HEK293T (cell line): Measurements from ENCODE around the gene ABCC10.
A peak's percentile ranks its signal among the peaks of the same experiment; 100 is the strongest.
"Not testable (repeated sequence)": the region's sequence is repeated elsewhere in the genome, so short reads cannot be mapped to it uniquely, and the experiment has no call there.

ENCODE experiments used
- CTCF ChIA-PET: fragments of 350-600 bp; formaldehyde crosslinking; extraction: SDS; loops from one replicate; lab custom pipeline; 2021; ENCODE audit warnings: antibody characterized with exemption, inconsistent platforms; lab: Yijun Ruan, JAX
- POLR2A ChIA-PET: fragments of 350-600 bp; formaldehyde crosslinking; extraction: SDS; loops from one replicate; lab custom pipeline; 2020; ENCODE audit warnings: antibody characterized with exemption, inconsistent platforms; lab: Yijun Ruan, JAX
- DNase-seq: peaks from one replicate; pipeline ENCODE4 v3.0.0; 2012; ENCODE audit warnings: mixed read lengths; ENCODE audit errors: extremely low spot score
- ARNT ChIP-seq: fragments of 450-650 bp; IDR thresholded peaks from 2 replicates; pipeline ENCODE4 v1.6.1; 2017; ENCODE audit warnings: mild to moderate bottlenecking
- BHLHE40 ChIP-seq: fragments of 450-650 bp; IDR thresholded peaks from 2 replicates; pipeline ENCODE4 v1.6.1; 2016; ENCODE audit warnings: mild to moderate bottlenecking, moderate library complexity, borderline replicate concordance
- CTBP1 ChIP-seq: fragments of 450-650 bp; IDR thresholded peaks from 2 replicates; pipeline ENCODE4 v1.6.1; 2016; ENCODE audit warnings: borderline replicate concordance
- ELF4 ChIP-seq: fragments of 450-650 bp; IDR thresholded peaks from 2 replicates; pipeline ENCODE4 v1.6.1; 2017; ENCODE audit warnings: antibody characterized with exemption
- FOXK2 ChIP-seq: fragments of 450-650 bp; IDR thresholded peaks from 2 replicates; pipeline ENCODE4 v1.6.1; 2016; ENCODE audit warnings: mild to moderate bottlenecking
- FOXM1 ChIP-seq: fragments of 450-650 bp; IDR thresholded peaks from 2 replicates; pipeline ENCODE4 v1.6.1; 2017; ENCODE audit warnings: mild to moderate bottlenecking, borderline replicate concordance
- HDGF ChIP-seq: fragments of 450-650 bp; IDR thresholded peaks from 2 replicates; pipeline ENCODE4 v1.6.1; 2017; ENCODE audit warnings: antibody characterized with exemption, borderline replicate concordance
- L3MBTL2 ChIP-seq: fragments of 450-650 bp; conservative IDR thresholded peaks from 2 replicates; pipeline ENCODE4 v1.6.1; 2016; ENCODE audit warnings: mild to moderate bottlenecking
- LEF1 ChIP-seq: fragments of 450-650 bp; IDR thresholded peaks from 2 replicates; pipeline ENCODE4 v1.6.1; 2017; ENCODE audit warnings: mild to moderate bottlenecking, borderline replicate concordance
- NFRKB ChIP-seq: fragments of 450-650 bp; IDR thresholded peaks from 2 replicates; pipeline ENCODE4 v1.6.1; 2016; ENCODE audit warnings: mild to moderate bottlenecking, moderate library complexity
- SP1 ChIP-seq: fragments of 450-650 bp; IDR thresholded peaks from 2 replicates; pipeline ENCODE4 v1.6.1; 2017
- SUZ12 ChIP-seq: fragments of 450-650 bp; IDR thresholded peaks from 2 replicates; pipeline ENCODE4 v1.6.1; 2016; ENCODE audit warnings: mild to moderate bottlenecking
- TARDBP ChIP-seq: fragments of 450-650 bp; IDR thresholded peaks from 2 replicates; pipeline ENCODE4 v1.6.1; 2016
- ZNF384 ChIP-seq: fragments of 450-650 bp; IDR thresholded peaks from 2 replicates; pipeline ENCODE4 v1.6.1; 2016
- TF ChIP-seq, protein P1 (sequence below): fragments of 450-650 bp; IDR thresholded peaks from 2 replicates; pipeline ENCODE4 v1.6.1; 2016

Gene ABCC10, protein sequence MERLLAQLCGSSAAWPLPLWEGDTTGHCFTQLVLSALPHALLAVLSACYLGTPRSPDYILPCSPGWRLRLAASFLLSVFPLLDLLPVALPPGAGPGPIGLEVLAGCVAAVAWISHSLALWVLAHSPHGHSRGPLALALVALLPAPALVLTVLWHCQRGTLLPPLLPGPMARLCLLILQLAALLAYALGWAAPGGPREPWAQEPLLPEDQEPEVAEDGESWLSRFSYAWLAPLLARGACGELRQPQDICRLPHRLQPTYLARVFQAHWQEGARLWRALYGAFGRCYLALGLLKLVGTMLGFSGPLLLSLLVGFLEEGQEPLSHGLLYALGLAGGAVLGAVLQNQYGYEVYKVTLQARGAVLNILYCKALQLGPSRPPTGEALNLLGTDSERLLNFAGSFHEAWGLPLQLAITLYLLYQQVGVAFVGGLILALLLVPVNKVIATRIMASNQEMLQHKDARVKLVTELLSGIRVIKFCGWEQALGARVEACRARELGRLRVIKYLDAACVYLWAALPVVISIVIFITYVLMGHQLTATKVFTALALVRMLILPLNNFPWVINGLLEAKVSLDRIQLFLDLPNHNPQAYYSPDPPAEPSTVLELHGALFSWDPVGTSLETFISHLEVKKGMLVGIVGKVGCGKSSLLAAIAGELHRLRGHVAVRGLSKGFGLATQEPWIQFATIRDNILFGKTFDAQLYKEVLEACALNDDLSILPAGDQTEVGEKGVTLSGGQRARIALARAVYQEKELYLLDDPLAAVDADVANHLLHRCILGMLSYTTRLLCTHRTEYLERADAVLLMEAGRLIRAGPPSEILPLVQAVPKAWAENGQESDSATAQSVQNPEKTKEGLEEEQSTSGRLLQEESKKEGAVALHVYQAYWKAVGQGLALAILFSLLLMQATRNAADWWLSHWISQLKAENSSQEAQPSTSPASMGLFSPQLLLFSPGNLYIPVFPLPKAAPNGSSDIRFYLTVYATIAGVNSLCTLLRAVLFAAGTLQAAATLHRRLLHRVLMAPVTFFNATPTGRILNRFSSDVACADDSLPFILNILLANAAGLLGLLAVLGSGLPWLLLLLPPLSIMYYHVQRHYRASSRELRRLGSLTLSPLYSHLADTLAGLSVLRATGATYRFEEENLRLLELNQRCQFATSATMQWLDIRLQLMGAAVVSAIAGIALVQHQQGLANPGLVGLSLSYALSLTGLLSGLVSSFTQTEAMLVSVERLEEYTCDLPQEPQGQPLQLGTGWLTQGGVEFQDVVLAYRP (N-terminal part only)

DNA sequence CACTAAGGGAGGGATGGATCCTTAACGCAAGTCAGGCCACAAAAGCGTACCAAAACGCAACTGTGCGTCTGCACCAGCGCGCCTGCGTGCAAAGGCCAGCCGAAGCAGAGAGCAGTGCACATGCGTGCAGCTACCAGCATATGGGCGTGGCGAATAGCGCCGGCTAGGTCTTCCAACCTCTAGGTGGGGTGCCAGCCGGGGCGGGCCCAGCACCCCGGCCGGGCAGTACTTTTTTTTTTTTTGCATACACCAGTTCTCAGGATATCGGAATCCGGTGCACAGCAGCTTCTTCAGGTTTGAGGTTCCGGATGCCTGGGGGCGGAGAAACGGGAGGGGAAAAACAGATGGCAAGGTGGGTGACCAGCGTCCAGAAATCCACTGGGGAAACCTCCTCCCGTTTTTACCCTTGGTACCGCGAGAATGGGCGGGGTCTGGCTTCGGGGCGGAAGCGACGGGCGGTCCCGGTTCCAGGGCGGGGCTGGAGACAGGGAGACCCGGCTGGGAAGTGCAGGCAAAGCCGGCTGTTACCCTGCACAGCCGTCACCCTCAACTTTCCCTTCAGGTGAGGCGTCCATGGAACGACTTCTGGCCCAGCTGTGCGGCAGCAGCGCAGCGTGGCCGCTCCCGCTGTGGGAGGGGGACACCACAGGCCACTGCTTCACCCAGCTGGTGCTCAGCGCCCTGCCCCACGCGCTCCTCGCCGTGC is at the start of gene ABCC10:
Gene ABCC10 (plus strand): TSS at position 136 of the 706 bp plus-strand sequence. CDS start 438 bp downstream, at position 574.
- ChIA-PET CTCF (interaction anchor here (0.7 kb wide), 1 partner anchor 332 kb away, joined by 3 read pairs; no protein-coding TSS in a partner anchor), POLR2A (interaction anchor here (0.6 to 1.5 kb wide), 22 partner anchors 8 to 254 kb away, joined by 3 to 18 read pairs (median 4); partner anchors contain the start of genes POLH, TJAP1, XPO5 and ZNF318)
- no peak for TF ChIP-seq FOXK2
- no peak for TF ChIP-seq HDGF
- peak; percentile 74 for TF ChIP-seq L3MBTL2
- TF ChIP-seq LEF1: no peak
- TF ChIP-seq ARNT: no peak
- TF ChIP-seq CTBP1: no peak
- TF ChIP-seq ELF4: no peak
- TF ChIP-seq, protein P1, sequence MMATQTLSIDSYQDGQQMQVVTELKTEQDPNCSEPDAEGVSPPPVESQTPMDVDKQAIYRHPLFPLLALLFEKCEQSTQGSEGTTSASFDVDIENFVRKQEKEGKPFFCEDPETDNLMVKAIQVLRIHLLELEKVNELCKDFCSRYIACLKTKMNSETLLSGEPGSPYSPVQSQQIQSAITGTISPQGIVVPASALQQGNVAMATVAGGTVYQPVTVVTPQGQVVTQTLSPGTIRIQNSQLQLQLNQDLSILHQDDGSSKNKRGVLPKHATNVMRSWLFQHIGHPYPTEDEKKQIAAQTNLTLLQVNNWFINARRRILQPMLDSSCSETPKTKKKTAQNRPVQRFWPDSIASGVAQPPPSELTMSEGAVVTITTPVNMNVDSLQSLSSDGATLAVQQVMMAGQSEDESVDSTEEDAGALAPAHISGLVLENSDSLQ: no peak
- TF ChIP-seq FOXM1: no peak
- TF ChIP-seq ZNF384: peak; percentile 83
- peak; percentile 96 for DNase-seq

DNA sequence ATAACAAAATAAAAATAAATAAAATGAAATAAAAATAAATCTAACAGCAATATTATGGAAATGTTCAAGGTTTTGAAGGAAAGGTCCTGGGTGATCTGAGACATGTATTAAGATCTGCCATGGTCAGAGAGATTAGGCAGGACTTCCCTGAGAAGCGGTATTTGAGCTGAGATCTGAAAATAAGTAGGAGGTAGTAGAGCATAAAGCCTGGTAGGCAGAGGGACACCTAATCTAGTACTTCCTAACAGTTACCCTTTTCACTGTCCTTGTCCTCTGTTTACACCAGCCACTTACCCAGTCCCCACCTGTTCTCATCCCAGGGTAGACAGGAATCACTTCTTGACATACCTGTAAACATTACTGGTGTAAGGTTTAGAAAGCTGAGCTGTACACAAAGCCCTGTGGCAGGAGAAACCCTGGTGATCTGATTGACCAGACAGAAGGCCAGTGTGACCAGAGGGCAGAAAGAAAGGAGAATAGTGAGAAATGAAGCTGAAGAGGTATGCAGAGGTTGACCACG is 49.6 kb upstream of the ABCC10 start:
- POLR2A ChIA-PET: interaction anchor here (1.8 to 2.1 kb wide), 2 partner anchors 8 to 49 kb away, joined by 5 to 14 read pairs; partner anchors contain the start of genes ABCC10 and ZNF318
- TF ChIP-seq TARDBP: no peak
- no peak for TF ChIP-seq LEF1
- TF ChIP-seq ZNF384: no peak
- TF ChIP-seq, protein P1: no peak
- TF ChIP-seq L3MBTL2: no peak
- TF ChIP-seq BHLHE40: no peak
- TF ChIP-seq SP1: no peak
- CTCF ChIA-PET: interaction anchor here (0.6 kb wide), 1 partner anchor 27 kb away, joined by 3 read pairs; no protein-coding TSS in a partner anchor
- DNase-seq: no peak

DNA sequence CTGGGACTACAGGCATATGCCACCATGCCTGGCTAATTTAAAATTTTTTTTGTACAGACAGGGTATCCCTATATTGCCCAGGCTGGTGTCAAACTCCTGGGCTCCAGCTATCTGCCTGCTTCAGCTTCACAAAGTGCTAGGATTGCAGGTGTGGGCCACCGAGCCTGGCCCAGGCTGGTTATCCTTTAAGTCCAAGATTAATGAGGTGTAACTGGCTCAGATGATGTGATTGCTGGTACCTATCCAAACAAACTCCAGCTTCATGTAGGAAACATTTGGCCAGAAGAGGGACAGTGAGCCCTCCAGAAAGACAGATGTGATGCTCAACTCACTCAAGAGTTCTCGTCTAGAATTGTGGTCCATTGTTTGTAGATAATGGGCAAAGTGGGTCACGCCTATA is 48.7 kb upstream of the ABCC10 start:
- CTCF ChIA-PET: interaction anchor here (0.6 kb wide), 1 partner anchor 26 kb away, joined by 3 read pairs; no protein-coding TSS in a partner anchor
- TF ChIP-seq LEF1 (no peak), ELF4 (no peak), SUZ12 (no peak), SP1 (no peak), CTBP1 (no peak), FOXM1 (no peak), FOXK2 (no peak), TARDBP (no peak), NFRKB (no peak), HDGF (no peak), ARNT (no peak), ZNF384 (no peak)
- TF ChIP-seq, protein P1: no peak
- DNase-seq: no peak
- POLR2A ChIA-PET: interaction anchor here (2.1 kb wide), 1 partner anchor 9 kb away, joined by 14 read pairs; the partner anchor contains the start of gene ZNF318

DNA sequence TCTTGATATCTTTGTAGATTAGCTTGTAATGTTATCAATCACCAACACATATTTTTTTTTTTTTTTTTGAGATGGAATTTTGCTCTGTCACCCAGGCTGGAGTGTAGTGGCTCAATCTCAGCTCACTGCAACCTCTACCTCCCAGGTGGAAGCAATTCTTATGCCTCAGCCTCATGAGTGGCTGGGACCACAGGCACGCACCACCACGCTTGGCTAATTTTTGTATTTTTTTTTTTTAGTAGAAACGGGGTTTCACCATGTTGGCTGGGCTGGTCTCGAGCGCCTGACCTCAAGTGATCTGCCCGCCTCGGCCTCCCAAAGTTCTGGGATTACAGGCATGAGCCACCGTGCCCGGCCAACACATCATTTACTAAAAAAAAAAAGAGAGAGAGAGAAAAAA is 46.5 kb upstream of the ABCC10 start:
- CTCF ChIA-PET: interaction anchor here (0.8 kb wide), 1 partner anchor 872 kb away, joined by 4 read pairs; no protein-coding TSS in a partner anchor
- DNase-seq: not testable (repeated sequence)
- POLR2A ChIA-PET: interaction anchor here (2.4 kb wide), 1 partner anchor 11 kb away, joined by 8 read pairs; the partner anchor contains the start of gene ZNF318
